GM12878 (cell line): Measurements from ENCODE around the gene NMNAT1. TPM values are rescaled to one million over a fixed set of nuclear protein-coding genes. Genes with fewer than 3 reads are reported as not detected.

Experiments used
- BCL11A ChIP-seq: IDR thresholded peaks from 2 replicates; pipeline ENCODE4 v1.6.1; 2011; ENCODE audit warnings: low read depth, low read length
- BRCA1 ChIP-seq: IDR thresholded peaks from 2 replicates; pipeline ENCODE4 v1.6.1; 2011; ENCODE audit warnings: low read depth, low read length, improper control_type of control experiment
- CREB1 ChIP-seq: IDR thresholded peaks from 2 replicates; pipeline ENCODE4 v1.6.1; 2012; ENCODE audit warnings: low read depth, mild to moderate bottlenecking, inconsistent platforms
- DPF2 ChIP-seq: fragments of 450-650 bp; IDR thresholded peaks from 2 replicates; pipeline ENCODE4 v1.6.1; 2017; ENCODE audit warnings: mild to moderate bottlenecking
- ETV6 ChIP-seq, 2 experiments: fragments of 450-650 bp in 1 of 2; IDR thresholded peaks in 1 of 2; conservative IDR thresholded peaks in 1 of 2; 2 replicates each; pipeline ENCODE4 v1.6.1; 2014; ENCODE audit warnings: antibody characterized with exemption in 1 of 2, borderline replicate concordance in 1 of 2, low read depth in 1 of 2, mild to moderate bottlenecking in 1 of 2, moderate library complexity in 1 of 2
- HCFC1 ChIP-seq: fragments of 150-350 bp; IDR thresholded peaks from 2 replicates; pipeline ENCODE4 v1.6.1; 2014; ENCODE audit warnings: low read length
- IRF5 ChIP-seq: fragments of 450-650 bp; IDR thresholded peaks from 2 replicates; pipeline ENCODE4 v1.6.1; 2017; ENCODE audit warnings: borderline replicate concordance
- MEF2B ChIP-seq: fragments of 450-650 bp; IDR thresholded peaks from 2 replicates; pipeline ENCODE4 v1.6.1; 2018; ENCODE audit warnings: mild to moderate bottlenecking, moderate library complexity; ENCODE audit not compliant: partially characterized antibody, poor library complexity, severe bottlenecking
- POLR2A ChIP-seq: IDR thresholded peaks from 2 replicates; pipeline ENCODE4 v1.6.1; 2011; ENCODE audit warnings: low read depth, mild to moderate bottlenecking, low read length
- RCOR1 ChIP-seq: conservative IDR thresholded peaks from 2 replicates; pipeline ENCODE4 v1.6.1; 2012; ENCODE audit warnings: low read depth, low read length, improper control_type of control experiment
- RFX5 ChIP-seq: IDR thresholded peaks from 2 replicates; pipeline ENCODE4 v1.6.1; 2011; ENCODE audit warnings: low read depth, low read length, improper control_type of control experiment
- SUPT20H ChIP-seq: IDR thresholded peaks from 2 replicates; pipeline ENCODE4 v1.6.1; 2011; ENCODE audit warnings: low read depth, mild to moderate bottlenecking, low read length, moderate library complexity, borderline replicate concordance; ENCODE audit not compliant: control insufficient read depth
- TAF1 ChIP-seq: IDR thresholded peaks from 2 replicates; pipeline ENCODE4 v1.6.1; 2011; ENCODE audit warnings: mild to moderate bottlenecking, low read depth, low read length, borderline replicate concordance
- YBX1 ChIP-seq: fragments of 450-650 bp; IDR thresholded peaks from 2 replicates; pipeline ENCODE4 v1.6.1; 2016; ENCODE audit warnings: antibody characterized with exemption
- ZBTB4 ChIP-seq: fragments of 450-650 bp; formaldehyde crosslinking; IDR thresholded peaks from 2 replicates; pipeline ENCODE4 v1.4.0; 2022; ENCODE audit warnings: mild to moderate bottlenecking, moderate library complexity
- ZNF274 ChIP-seq: IDR thresholded peaks from one replicate; pipeline ENCODE4 v1.8.0; 2011; ENCODE audit not compliant: insufficient read length, insufficient read depth
- ZZZ3 ChIP-seq: IDR thresholded peaks from 2 replicates; pipeline ENCODE4 v1.6.1; 2011; ENCODE audit warnings: low read depth; ENCODE audit not compliant: control insufficient read depth, insufficient read length
- polyA plus RNA-seq, 11 experiments: library from polyadenylated mRNA; depleted of rRNA in 4 of 11; unstranded in 6 of 11; stranded (reverse) in 5 of 11; fragments of >200 nt; fragmentation: Nextera tagmentation in 4 of 11; fragmentation: Illumina TruSeq in 1 of 11; extraction: Ambion mirVana in 4 of 11; extraction: Trizol in 1 of 11; gene quantifications; 1 replicate in 1 of 11; 2 replicates in 10 of 11; pipeline versions ENCODE4 v1.2.1 to v1.2.3, GENCODE V29; 2011 to 2016; ENCODE audit warnings: inconsistent platforms in 2 of 11, missing spikeins in 2 of 11, low read depth in 1 of 11
- total RNA-seq, 4 experiments: library from RNA; depleted of rRNA in 3 of 4; stranded (reverse); fragments of >200 nt in 3 of 4; fragmentation: Illumina TruSeq in 1 of 4; extraction: Trizol in 1 of 4; gene quantifications; 2 replicates each; pipeline versions ENCODE4 v1.2.1 to v1.2.3, GENCODE V29; 2013 to 2021
- TF ChIP-seq, protein P1 (sequence below): fragments of 450-650 bp; IDR thresholded peaks from 2 replicates; pipeline ENCODE4 v1.6.1; 2017; ENCODE audit warnings: low read depth, mild to moderate bottlenecking, moderate library complexity
- TF ChIP-seq, protein P2 (sequence below): IDR thresholded peaks from 2 replicates; pipeline ENCODE4 v1.6.1; 2012; ENCODE audit warnings: low read depth, low read length, improper control_type of control experiment
- TF ChIP-seq, protein P3 (sequence below): IDR thresholded peaks from 2 replicates; pipeline ENCODE4 v1.6.1; 2011; ENCODE audit warnings: borderline replicate concordance, low read depth, mild to moderate bottlenecking, moderate library complexity, low read length; ENCODE audit not compliant: insufficient read depth, poor library complexity, severe bottlenecking

Gene NMNAT1
- total and polyA plus RNA-seq, 10 of the 15 experiments (the other 5 are each of a cell fraction or from before 2014, with no cell fraction given): 7.2 to 16.7 (median 11.7) TPM

DNA sequence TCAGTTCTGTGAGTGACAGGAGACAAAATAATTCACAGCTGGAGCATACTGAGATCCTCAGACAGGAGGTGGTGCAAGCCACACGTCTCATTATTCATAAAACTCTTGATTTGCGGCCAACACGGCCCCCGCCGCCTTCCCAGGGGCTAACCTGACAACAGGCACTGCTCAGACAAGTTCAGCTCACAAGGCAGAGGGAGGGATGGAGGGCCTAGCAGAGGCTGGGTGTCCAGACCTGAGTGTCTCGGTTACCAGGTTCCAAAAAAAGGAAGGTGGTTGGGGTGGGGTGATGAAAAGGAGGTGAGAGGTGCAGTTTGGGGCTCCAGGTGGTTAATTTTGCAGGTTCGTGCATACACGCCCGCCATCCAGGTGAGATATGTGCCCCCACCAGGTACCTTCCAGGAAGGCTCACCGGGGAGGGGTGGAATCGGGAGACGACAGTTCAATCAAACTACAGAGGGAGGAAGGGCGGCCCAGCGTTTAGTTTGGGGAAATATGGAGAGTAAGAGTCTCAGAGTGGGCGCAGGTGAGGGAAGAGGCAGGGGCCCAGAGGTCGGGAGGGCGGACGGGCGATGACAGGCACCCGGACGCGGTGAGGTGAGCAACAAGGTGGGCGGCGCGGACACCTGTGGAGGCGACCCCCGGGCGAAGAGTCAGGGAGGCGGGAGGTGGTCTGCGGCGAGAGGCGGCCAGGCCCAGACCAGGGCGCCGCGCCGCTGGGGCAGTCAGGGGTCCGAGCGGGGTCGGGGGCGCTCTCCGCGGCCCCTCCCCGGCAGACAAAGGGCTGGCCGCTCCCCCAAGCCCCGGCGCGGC, 33.8 kb upstream of the NMNAT1 start (continued):
- TF ChIP-seq ZBTB4 (CRISPR knock-in tag) (no peak), TAF1 (no peak), RFX5 (no peak), MEF2B (no peak), BCL11A (no peak), POLR2A (peak; percentile 45), IRF5 (no peak), CREB1 (no peak), ZNF274 (no peak), ETV6 (conservative IDR thresholded peaks at IDR 0.05 in 1 of 2, IDR thresholded peaks at IDR 0.05 in 1 of 2; ENCODE audit: borderline replicate concordance in 1 of 2, low read depth in 1 of 2) (no peak), DPF2 (no peak), SUPT20H (no peak), HCFC1 (no peak), RCOR1 (no peak), YBX1 (no peak), BRCA1 (no peak), ZZZ3 (no peak)
- TF ChIP-seq, protein P1, sequence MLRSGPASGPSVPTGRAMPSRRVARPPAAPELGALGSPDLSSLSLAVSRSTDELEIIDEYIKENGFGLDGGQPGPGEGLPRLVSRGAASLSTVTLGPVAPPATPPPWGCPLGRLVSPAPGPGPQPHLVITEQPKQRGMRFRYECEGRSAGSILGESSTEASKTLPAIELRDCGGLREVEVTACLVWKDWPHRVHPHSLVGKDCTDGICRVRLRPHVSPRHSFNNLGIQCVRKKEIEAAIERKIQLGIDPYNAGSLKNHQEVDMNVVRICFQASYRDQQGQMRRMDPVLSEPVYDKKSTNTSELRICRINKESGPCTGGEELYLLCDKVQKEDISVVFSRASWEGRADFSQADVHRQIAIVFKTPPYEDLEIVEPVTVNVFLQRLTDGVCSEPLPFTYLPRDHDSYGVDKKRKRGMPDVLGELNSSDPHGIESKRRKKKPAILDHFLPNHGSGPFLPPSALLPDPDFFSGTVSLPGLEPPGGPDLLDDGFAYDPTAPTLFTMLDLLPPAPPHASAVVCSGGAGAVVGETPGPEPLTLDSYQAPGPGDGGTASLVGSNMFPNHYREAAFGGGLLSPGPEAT: no peak
- TF ChIP-seq, protein P2, sequence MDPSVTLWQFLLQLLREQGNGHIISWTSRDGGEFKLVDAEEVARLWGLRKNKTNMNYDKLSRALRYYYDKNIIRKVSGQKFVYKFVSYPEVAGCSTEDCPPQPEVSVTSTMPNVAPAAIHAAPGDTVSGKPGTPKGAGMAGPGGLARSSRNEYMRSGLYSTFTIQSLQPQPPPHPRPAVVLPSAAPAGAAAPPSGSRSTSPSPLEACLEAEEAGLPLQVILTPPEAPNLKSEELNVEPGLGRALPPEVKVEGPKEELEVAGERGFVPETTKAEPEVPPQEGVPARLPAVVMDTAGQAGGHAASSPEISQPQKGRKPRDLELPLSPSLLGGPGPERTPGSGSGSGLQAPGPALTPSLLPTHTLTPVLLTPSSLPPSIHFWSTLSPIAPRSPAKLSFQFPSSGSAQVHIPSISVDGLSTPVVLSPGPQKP: no peak
- TF ChIP-seq, protein P3, sequence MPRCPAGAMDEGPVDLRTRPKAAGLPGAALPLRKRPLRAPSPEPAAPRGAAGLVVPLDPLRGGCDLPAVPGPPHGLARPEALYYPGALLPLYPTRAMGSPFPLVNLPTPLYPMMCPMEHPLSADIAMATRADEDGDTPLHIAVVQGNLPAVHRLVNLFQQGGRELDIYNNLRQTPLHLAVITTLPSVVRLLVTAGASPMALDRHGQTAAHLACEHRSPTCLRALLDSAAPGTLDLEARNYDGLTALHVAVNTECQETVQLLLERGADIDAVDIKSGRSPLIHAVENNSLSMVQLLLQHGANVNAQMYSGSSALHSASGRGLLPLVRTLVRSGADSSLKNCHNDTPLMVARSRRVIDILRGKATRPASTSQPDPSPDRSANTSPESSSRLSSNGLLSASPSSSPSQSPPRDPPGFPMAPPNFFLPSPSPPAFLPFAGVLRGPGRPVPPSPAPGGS: no peak
